HG03095 (cell line): ENCODE data around the gene TSSK6.

Experiments used
- ATAC-seq: cut with Tn5 transposase; IDR thresholded peaks from one replicate; pipeline ENCODE4 v1.9.1; 2021; ENCODE audit warnings: moderate library complexity; ENCODE audit not compliant: unreplicated experiment

Gene TSSK6

DNA sequence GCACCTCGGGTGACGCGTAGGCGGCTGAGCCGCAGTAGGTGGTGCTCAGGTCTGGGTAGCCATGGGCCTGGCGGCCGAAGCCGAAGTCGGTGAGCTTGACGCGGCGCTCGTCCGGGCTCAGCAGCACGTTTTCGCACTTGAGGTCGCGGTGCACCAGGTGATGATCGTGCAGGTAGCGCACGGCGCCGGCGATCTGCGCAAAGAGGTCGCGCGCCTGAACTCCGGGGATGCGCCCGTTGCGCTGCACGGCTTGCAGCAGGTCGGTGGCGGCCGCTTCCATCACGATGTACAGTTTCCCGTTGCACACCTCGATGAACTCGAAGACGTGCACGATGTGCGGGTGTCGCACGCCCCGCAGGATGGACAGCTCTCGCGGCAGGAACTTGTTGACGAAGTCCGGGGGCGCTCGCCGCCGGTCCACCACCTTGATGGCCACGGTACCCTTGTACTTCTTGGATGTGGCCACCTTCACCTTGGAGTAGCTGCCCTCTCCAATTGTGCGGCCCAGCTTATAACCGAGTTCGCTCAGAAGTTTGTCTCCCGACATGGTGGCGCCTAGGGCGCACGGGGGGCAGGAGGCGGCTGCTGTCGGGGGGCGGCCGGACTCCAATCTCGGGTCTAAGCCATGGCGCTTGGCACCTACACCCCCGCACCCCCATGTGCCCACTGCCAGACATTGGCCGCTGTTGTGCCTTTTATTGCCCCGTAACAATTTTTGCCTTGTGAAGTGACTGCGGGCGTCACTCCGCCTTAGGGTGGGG lies at the start of gene TSSK6:
TSSK6 (minus strand) TSS at position 668 of the 761 bp plus-strand sequence; CDS start at position 547, 121 bp downstream.
- no peak for ATAC-seq

DNA sequence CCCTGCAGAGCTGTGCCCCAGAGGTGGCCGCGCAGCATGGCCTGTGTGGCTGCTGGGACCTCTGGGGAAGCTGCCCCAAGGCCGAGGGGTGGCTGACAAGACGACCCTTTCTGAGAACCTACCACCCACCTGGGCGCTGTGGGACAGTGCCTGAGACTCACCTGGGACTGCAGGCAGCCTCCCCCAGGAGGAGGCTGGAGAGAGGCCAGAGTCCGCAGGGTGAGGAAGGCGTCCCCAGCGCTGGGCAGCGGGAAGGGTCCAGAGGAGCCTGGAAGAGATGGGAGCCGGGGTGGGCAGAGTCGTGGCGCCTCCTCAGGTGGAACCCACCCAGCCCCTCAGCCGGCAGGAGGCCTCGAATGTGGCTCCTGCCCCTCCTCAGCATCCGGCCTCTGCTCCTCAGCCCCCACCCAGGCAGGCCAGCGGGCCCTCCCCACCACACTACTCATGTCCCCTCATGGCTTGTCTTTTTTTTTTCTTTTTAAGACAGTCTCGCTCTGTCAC lies 48.0 kb upstream of the TSSK6 start:
- ATAC-seq: no peak

DNA sequence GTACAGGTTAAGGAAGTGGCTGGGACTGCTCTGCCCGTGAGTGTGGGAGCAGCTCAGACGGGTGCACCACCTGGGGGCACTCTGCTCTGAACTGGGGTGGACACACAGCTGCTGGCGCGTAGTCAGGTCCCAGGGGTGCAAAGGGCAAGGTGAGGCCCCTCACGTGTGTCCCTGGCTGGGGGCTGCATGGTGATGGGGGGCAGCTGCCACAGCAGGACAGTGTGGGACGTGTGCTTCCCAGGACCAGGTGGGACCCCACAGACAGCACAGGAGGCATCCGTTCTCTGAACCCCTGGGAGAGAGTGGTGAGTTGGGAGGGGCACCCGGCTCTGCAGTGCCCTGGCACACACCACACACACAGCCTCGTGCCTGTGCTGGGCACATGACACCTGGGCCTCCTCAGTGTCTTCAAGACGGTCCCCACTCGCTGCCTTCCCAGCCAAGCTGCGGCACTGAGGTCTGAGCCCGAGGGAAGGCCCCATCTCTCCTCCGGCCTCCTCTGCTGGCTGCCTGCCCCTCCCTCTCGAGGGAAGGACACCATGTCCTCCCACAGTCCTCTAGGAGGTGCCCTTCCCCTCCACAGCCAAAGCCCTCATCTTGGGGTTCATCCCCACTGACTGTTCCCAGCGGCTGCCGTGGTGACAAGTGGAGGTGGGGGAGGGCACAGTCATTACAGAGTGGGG lies 47.5 kb upstream of the TSSK6 start:
- no peak for ATAC-seq

DNA sequence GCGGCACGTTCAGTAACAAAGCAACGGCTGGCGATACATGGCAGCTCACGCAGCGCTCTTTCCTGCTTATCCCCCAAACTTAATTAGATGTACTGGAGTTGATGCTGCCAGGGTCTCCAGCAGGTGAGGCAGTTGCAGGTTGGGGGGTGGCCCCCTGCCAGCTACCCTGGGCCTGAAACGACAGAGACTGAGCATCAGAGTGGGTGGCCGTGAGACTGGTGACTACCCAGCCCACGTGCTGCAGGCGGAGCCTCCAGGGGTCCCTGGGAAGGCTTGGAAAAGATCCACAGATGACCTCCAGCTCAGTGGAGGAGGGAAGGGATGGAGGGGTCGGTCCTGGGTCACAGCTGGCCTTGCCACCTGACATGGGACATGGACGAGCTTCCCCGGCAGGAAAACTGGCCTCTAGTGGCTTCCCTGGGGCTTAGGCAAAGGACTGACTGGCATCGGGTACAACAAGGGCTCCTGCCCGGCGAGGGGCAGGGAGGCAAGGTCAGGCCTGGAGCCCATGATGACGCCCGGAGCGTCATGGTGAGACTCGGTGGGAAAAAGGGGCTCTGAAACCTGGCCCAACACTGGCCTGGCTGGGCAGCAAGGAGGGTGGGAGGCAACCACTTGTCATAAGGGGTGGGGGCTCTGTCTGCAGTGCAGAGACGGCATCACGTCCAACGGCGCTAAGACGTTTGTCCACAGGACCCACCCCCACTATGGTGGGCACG lies 46.8 kb upstream of the TSSK6 start:
- ATAC-seq: no peak

DNA sequence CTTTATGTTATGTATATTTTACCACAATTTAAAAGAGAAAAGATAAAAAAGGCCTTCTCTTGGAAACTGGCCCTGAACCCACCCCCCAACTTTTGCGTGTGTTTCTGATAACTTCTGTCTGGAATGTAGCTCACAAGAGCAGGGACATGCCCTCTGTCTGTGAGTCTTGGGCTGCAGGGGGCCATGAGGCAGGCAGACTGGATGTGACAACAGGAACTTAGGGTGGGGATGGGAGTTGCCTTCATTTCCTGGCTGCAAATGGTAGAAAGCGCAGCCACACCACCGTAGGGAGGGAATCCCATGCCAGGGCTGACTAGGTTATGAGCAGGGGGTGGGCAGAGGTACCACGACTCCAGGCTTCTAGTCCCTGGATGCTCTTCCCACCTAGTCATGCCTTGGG lies 44.6 kb upstream of the TSSK6 start:
- ATAC-seq: no peak

DNA sequence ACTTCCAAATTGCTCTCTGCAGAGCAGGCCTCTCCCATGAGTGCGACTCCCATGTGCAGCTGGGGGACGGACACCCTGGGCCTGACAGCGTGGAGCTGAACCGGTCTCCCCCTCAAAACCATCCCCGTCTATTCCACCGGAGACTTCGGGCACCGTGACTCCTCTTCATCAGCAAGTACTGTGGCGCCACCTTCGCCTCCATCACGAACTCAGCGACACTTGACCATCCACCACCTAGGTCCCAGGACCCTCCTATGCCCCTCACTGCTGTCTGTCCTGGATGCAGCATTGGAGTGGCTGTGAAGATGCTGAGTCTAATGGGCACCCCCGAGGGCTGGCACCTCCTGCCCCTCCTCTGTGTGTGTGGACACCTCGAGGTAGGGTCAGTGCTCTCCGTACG lies 43.3 kb upstream of the TSSK6 start:
- ATAC-seq: no peak

DNA sequence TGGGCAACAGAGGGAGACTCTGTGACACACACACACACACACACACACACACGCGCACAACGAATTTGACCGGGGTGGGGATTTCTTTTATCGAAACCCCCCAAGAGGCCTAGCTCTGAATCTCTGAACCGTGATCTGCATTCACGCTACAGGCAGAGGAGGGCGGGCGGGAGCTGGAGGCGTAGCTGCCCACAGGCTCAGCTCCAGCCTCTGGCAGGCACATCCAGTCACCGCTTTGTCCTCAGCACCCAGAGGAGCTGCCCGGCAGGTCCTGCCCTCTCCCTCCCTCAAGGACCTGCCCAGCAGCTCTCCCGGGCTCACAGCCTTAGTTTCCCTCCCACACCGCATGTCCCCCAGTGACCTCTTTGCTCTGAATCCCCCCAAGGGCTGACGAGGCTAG lies 42.7 kb upstream of the TSSK6 start:
- ATAC-seq: no peak

DNA sequence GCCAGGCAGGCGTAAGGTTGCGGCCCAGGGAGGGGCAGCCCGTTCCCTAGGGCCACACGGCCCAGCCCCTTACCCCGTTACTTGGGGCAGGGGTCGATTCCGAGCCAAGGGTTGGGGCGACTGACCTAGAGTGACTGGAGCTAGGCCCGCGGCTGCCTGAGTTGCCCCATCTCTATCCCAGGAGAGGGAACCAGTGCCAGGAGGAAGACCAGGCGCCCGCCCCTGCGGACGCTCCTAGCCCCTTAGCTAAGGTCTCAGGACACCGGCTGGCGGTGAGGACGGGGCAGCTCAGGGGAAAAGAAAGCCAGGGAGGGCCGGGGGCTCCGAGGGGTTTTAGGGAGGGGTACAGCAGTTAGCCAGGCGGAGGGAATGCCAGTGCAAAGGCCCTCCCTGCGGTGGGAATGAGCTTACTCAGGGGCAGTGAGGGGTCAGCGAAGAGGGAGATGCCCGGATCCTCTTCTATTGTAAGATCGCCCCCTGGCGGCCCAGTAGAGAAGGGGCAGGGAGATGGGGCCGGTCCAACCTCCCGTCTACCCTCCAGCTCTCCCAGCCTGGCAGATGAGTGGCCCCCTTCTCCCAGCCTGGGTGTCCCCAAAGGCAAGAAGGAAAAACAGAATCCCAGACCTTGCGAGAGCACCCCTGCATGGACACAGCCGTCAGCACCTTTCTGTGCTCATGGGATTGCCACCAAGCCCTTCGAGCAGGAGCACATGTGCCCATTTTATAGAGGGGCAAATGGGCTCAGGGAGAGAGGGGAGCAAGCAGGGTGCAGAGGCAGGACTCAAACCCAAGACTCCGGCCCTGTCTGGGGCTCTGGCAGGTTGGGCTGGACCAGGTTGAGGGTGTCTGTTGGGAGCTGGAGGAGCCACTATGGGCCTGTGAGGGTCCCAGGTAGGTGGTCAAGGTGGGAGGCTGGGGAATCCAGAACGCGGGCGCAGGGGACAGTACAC lies 39.0 kb upstream of the TSSK6 start:
- no peak for ATAC-seq

DNA sequence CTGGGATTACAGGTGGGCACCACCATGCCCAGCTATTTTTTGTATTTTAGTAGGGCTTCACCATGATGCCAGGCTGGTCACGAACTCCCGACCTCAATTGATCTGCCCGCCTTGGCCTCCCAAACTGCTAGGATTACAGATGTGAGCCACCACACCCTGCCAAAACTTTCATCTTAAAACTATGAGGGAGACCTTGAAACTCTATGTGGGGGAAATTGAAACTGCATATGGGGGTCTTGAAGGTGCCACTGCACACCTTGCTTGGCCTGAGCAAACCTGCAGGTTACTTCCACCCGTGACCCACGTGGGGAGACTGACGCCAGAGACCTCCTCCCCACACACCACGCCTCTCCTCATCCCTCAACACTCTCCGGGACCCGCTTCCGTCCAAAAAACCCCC lies 38.3 kb upstream of the TSSK6 start:
- ATAC-seq: no peak

DNA sequence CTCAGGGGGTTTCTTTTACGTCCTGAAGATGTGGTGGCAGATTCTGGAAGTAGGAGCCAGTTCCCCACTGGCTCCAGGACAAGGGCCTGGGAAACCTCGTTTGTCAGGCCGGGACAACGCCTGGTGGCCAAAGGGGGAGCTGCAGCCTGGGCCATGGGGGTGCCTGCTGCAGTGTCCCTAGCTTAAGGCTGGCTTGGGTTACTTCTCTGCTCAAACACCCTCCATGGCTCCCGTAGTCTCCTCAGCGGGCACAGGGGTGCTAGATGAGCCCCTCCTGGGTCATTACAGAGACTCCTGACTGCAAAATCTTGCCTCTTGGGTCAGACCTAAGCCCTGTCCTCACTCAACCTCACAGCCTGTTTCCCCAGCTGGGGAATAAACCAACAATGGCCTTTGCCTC lies 37.5 kb upstream of the TSSK6 start:
- no peak for ATAC-seq

DNA sequence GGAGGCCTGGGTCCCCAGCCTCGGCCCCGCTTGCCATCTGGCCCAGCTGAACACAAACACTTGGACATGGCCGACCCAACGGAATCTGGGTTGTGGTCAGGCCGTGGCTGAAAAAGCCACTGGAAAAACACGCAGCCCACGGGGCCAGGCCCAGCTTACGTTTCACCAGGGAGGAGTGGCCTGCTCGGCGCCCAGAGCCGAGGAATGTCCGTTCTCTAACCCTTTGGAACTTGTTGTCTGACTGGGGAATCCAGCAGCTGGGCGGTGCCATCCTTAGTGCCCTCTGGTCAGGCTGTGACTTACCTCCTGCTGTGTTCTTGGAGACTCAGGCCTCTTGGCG lies 36.5 kb upstream of the TSSK6 start:
- ATAC-seq: no peak

DNA sequence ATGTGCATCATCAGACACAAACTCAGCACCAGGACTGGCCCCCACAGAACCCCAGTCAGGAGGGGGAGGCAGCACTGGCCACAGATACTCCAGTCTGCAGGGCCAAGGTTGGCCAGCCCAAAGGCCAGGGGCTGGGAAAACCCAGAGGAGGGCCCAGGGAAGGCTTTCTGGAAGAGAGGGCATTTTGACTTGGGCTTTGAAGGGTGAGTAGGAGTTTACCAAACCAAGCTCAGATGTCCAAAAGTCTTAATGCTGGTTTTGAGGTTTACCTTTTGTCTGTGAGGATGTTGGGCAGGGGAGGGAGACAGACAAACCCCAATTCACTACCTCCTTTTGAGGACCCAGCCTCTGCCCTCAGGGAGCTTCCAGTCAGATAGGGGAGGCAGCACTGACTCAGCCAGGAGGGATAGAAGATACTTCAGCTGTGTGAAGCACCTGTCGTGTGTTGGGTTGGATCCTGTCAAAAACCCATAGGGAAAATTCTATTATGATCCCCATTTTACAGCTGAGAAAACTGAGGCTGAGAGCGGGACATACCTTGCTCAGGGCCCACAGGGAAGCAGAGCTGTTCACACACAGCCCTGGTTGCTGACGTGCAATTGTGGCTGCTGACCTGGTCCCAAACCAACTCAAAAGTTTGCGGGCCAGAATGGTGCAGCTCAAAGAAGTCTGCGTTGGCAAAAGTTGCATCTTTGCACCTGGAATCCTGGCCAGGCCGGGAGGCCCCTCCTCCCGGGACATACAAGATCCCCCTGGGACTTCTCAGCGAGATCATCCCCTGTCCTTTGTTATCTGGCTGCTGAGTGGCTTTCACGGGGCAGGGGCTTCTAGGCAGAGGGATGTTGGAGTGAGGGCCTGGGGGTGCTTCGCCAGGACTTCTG lies 35.9 kb upstream of the TSSK6 start:
- no peak for ATAC-seq

DNA sequence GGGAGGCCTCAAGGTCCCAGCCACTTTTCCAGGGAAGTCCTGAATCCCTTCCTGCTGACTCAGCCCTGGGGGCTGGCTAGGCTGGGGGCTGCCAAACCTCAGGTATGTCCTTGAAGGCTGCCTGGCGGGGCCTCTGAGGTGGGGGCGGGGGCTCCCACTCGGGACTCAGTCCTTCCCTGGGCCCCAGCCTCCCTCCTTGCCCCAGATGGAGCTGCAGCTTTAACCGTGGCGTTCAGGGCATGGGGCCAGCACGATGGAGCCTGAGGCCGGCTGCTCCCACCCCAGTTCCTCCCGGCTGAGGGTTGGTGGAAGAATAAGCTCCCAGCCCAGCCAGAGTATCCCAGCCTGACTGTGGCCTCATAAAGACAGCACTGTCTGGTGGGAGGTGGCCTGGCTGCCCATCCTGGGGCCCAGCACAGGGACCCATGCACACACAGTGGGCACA lies 35.2 kb upstream of the TSSK6 start:
- no peak for ATAC-seq

DNA sequence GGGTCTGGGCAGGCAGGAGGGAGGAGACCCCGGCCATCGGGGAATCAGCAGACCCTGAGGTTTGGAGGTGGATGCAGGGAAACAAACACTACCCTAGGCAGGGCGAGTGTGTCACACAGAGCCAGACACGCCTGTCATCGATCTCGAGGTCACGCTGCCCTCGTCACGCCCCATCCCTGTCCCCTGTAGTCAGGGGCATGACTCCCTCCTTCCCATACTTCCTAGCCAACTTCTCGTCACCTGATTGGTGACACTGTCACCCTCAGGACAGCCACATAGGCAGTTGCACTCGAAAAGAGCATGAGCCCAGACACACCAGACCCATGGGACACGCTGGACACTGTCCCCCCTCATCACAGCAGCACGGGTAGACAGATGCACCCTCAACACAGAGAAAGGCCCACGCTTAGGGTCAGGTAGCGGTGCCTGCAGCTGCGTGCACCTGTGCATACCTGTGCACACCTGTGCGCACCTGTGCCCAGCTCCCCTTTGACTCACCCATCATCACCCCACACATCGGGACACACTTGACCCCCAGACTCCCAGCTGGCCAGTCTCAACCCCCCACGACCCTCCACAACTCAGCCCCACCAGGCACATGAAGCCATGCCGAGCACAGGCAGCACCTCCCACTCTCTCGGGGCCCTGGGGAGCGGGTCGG lies 34.6 kb upstream of the TSSK6 start:
- ATAC-seq: no peak

DNA sequence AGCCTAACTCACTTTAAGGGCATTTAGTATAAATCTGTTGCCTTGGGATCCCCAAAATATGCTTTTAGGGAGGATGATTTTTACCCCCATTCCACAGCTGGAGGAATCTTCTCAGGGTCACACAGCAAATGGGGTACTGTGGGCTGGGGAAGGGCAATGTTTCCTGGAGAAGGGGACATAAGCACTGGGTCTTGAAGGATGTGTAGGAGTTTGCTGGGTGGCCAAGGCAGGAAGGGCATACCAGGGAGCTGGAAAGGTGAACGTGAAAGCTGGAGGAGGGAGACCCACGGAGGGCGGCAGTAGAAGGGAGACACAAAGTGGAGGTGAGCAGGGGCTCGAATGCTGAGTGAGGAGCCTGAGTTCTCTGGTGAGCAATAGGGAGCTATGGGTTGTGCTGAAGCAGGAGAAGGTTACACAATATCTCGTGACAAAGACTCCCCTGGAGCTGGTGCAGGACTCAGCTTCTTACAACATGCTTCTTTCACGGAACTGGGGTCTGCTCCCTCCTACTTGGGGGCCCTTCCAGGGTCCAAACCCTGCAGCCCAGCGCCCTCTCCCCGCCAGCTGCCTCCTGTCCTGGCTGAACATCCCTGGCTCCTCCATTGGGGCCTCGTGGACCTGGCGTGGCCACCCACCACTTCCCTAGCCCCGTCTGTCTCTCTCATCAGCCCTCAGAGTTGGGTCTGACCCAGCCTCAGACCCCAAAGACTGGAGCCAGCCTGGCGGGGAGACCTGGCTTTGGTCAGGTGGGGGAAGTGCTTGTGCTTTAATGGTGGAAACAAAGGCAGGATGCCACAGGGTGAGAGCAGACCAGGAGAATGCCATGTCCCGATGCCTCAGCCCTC lies 33.8 kb upstream of the TSSK6 start:
- no peak for ATAC-seq

DNA sequence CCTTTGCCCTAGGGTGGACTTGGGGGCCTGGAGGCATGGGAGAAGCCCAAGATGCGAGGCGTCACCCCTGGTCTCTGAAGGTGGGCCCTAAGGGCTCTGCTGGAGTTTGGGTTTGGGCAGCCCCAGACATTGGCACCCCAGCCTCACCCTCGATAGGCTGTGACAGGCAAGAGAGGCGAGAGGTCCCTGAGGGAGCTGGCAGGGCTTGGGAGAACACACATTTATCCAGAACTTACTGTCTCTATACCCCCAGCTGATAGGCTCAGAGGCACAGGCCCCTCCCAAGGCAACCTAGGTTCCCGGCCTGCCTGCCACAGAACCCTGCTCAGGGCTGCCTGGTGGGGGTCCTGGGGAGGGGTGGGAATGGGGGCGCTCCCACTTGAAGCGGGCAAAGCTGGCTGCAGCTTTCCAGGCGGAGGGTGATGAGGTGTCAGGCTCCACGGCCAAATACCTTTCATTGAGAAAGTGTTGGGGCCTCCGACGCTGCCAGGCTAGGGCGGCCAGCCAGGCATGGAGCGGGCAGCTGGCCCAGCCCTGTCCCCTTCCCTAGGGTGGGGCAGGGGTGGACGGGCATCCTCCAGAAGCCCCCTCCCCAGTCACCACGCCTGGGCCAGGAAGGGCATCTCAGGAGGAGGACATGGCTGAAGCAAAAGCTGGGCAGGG lies 32.5 kb upstream of the TSSK6 start:
- no peak for ATAC-seq

DNA sequence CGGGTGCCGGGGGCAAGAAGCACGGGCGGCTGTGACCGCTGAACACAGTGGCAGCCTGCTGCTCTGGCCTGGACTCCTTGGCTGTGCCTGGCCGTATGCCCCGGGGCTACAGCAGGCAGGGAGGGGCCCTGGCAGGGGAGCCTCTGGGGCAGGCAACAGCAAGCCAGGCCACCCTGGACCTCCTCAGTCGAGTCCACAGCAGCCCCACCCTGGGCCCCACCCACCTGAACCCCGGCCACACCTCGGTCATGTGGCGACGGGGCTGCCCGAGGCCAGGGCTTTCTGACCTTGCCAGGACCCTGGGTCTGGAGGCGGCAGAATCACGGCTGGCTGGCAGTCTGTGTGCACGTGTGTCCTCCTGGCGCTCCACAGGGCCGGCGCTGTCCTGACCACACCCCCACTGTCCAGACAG lies 31.4 kb upstream of the TSSK6 start:
- no peak for ATAC-seq

DNA sequence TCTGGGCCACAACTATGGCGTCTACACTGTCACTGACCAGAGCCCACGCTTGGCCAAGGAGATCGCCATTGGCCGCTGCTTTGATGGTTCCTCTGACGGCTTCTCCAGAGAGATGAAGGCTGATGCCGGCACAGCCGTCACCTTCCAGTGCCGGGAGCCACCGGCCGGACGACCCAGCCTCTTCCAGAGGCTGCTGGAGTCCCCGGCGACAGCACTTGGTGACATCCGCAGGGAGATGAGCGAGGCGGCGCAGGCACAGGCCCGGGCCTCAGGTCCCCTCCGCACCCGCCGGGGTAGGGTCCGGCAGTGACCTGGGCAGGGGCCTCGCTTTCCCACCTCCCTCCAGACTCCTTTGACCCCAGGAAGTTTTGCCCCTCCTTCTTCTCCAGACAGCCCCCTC lies 30.4 kb upstream of the TSSK6 start:
- no peak for ATAC-seq
